Loucy (cell line): ENCODE measurements around the gene CFAP20DC.

Experiments
- CTCF ChIP-seq: fragments of 200-600 bp; sonication (generic); conservative IDR thresholded peaks from 2 replicates; pipeline ENCODE4 v1.5.1; 2014; ENCODE audit warnings: mild to moderate bottlenecking, antibody characterized with exemption, low read length
- EZH2phosphoT487 ChIP-seq: fragments of 200-600 bp; IDR thresholded peaks from 2 replicates; pipeline ENCODE4 v1.6.1; 2018; ENCODE audit warnings: antibody characterized with exemption, mild to moderate bottlenecking, moderate library complexity, borderline replicate concordance

GRCh38 chr3:58979840-58980239, 70.0 kb downstream of the CFAP20DC start:
- TF ChIP-seq CTCF (no peak), EZH2phosphoT487 (no peak)
